Thoracic aorta (tissue), 2 donors: ENCODE data around the gene CLASP1. TPM values are rescaled to one million over a fixed set of nuclear protein-coding genes. Genes with fewer than 3 reads are reported as not detected.

Source experiments
- ATAC-seq: fragments of 150-250 bp; one replicate; pipeline ENCODE4 v1.8.0; 2017; ENCODE audit warnings: low read depth; ENCODE audit not compliant: insufficient number of reproducible peaks, low FRiP score
- DNase-seq: peaks from one replicate; pipeline ENCODE4 v3.0.0-alpha.2; 2020; ENCODE audit warnings: low spot score
- H3K27ac ChIP-seq, 2 donors: fragments of 200-600 bp; sonication (generic); 1 replicate in 1 of 2; 2 replicates in 1 of 2; pipeline ENCODE4 v1.5.1; 2016; ENCODE audit warnings: mild to moderate bottlenecking in 2 of 2, moderate library complexity in 2 of 2
- H3K27me3 ChIP-seq: fragments of 200-600 bp; sonication (generic); replicated peaks from 2 replicates; pipeline ENCODE4 v1.6.0; 2016; ENCODE audit warnings: mild to moderate bottlenecking; ENCODE audit not compliant: insufficient read depth
- H3K36me3 ChIP-seq: fragments of 200-600 bp; sonication (generic); one replicate; pipeline ENCODE4 v1.5.1; 2016
- H3K4me1 ChIP-seq, 2 donors: fragments of 200-600 bp; sonication (generic); 1 replicate in 1 of 2; 2 replicates in 1 of 2; pipeline versions ENCODE4 v1.5.1 to v1.6.0; 2016; ENCODE audit warnings: low read depth in 2 of 2, mild to moderate bottlenecking in 1 of 2; ENCODE audit not compliant: control insufficient read depth in 1 of 2
- H3K4me3 ChIP-seq: fragments of 200-600 bp; sonication (generic); 2 replicates; pipeline ENCODE4 v1.5.1; 2016; ENCODE audit warnings: mild to moderate bottlenecking
- H3K9me3 ChIP-seq: fragments of 200-600 bp; sonication (generic); 2 replicates; pipeline ENCODE4 v1.5.1; 2016
- CTCF ChIP-seq: fragments of 200-600 bp; sonication (generic); IDR thresholded peaks from one replicate; pipeline ENCODE4 v1.5.1; 2019; ENCODE audit warnings: antibody characterized with exemption
- total RNA-seq, 2 donors: library from RNA; depleted of rRNA; stranded (reverse); fragments of >200 nt; gene quantifications; one replicate each; pipeline versions ENCODE4 v1.1.0 to v1.2.3, GENCODE V29; 2016

Gene CLASP1
- total RNA-seq, 2 donors from 2014 or later: 69.7 to 113 TPM

GRCh38 chr2:121343191-121343590, 306.1 kb downstream of the CLASP1 start:
- no peaks in the 10 kb centered on the region for H3K27me3 ChIP-seq
- no peaks in the 10 kb centered on the region for H3K9me3 ChIP-seq
- peaks cover 62% of the 10 kb centered on the region for H3K36me3 ChIP-seq
- no peak for TF ChIP-seq CTCF
- H3K4me1 ChIP-seq: no peaks in the 10 kb centered on the region
- H3K27ac ChIP-seq: no peak overlapping the region
- ATAC-seq (no peak), DNase-seq (no peak)
- H3K4me3 ChIP-seq: no peak overlapping the region

GRCh38 chr2:121342751-121343150, 306.5 kb downstream of the CLASP1 start:
- TF ChIP-seq CTCF: no peak
- Histone ChIP-seq H3K9me3 (no peaks in the 10 kb centered on the region), H3K36me3 (peaks cover 61% of the 10 kb centered on the region), H3K27ac (no peak overlapping the region), H3K4me3 (no peak overlapping the region), H3K4me1 (no peaks in the 10 kb centered on the region), H3K27me3 (no peaks in the 10 kb centered on the region)
- DNase-seq (no peak), ATAC-seq (no peak)

GRCh38 chr2:121340926-121341325, 308.3 kb downstream of the CLASP1 start:
- DNase-seq: no peak
- H3K36me3 ChIP-seq: peaks cover 46% of the 10 kb centered on the region

GRCh38 chr2:121338281-121338680, 311.0 kb downstream of the CLASP1 start:
- H3K4me3 ChIP-seq: no peak overlapping the region
- no peaks in the 10 kb centered on the region for H3K4me1 ChIP-seq
- no peak overlapping the region for H3K27ac ChIP-seq
- no peaks in the 10 kb centered on the region for H3K9me3 ChIP-seq
- peaks cover 30% of the 10 kb centered on the region for H3K36me3 ChIP-seq
- ATAC-seq (no peak), DNase-seq (no peak)
- TF ChIP-seq CTCF: no peak
- no peaks in the 10 kb centered on the region for H3K27me3 ChIP-seq

More at GRCh38 chr2:121340926-121341325, 308.3 kb downstream of the CLASP1 start:
- Histone ChIP-seq H3K27me3 (no peaks in the 10 kb centered on the region), H3K9me3 (no peaks in the 10 kb centered on the region), H3K4me3 (no peak overlapping the region), H3K27ac (no peak overlapping the region), H3K4me1 (no peaks in the 10 kb centered on the region)
- TF ChIP-seq CTCF: no peak
- ATAC-seq: no peak

GRCh38 chr2:121336528-121337294, 312.6 kb downstream of the CLASP1 start:
- Histone ChIP-seq H3K9me3 (no peaks in the 10 kb centered on the region), H3K4me3 (no peak overlapping the region), H3K27ac (no peak overlapping the region), H3K36me3 (peaks cover 19% of the 10 kb centered on the region), H3K4me1 (no peaks in the 10 kb centered on the region), H3K27me3 (no peaks in the 10 kb centered on the region)
- no peak for ATAC-seq
- TF ChIP-seq CTCF: no peak
- DNase-seq: no peak
